HT-29 (cell line): ENCODE results near the gene FHOD3. TPM values are rescaled to one million over a fixed set of nuclear protein-coding genes. Genes with fewer than 3 reads are reported as not detected.
"Not testable (repeated sequence)": the region's sequence is repeated elsewhere in the genome, so short reads cannot be mapped to it uniquely, and the experiment has no call there.

Experiments
- DNase-seq: peaks from one replicate; pipeline ENCODE4 v3.0.0-alpha.2; 2015; ENCODE audit warnings: low spot score
- total RNA-seq: library from RNA; depleted of rRNA; stranded (reverse); fragments of >200 nt; shearing (Covaris generic); gene quantifications from 2 replicates; pipeline ENCODE4 v1.2.3, GENCODE V29; 2014

The FHOD3 gene
- total RNA-seq, 1 experiment from 2014 or later: not detected

- DNase-seq: no peak
Observed at GRCh38 chr18:36693931-36694620, 396.6 kb downstream of the FHOD3 start.

GRCh38 chr18:36695806-36696205, 398.3 kb downstream of the FHOD3 start:
- no peak for DNase-seq

DNA sequence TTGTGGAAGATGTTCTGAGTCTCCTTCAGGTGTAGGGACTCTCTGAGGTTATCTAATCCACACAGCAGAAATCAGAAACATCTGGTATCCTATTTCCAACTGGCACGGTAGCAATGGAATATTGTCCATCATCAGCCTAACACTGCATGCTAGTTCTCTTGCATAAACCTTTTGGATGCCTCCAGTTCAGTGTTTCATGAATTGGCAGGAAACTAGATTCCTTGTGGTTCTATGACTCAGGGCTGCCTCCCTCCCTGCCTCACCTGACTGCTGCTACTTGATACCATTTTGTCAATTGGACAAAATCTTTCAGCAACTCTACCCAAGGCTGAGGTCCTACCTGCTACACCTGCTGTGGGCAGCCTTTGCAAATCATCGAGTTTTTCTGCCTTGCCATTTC, 400.4 kb downstream of the FHOD3 start:
- DNase-seq: no peak

- DNase-seq: no peak
Observed at GRCh38 chr18:36700955-36701354, 403.4 kb downstream of the FHOD3 start.

DNA sequence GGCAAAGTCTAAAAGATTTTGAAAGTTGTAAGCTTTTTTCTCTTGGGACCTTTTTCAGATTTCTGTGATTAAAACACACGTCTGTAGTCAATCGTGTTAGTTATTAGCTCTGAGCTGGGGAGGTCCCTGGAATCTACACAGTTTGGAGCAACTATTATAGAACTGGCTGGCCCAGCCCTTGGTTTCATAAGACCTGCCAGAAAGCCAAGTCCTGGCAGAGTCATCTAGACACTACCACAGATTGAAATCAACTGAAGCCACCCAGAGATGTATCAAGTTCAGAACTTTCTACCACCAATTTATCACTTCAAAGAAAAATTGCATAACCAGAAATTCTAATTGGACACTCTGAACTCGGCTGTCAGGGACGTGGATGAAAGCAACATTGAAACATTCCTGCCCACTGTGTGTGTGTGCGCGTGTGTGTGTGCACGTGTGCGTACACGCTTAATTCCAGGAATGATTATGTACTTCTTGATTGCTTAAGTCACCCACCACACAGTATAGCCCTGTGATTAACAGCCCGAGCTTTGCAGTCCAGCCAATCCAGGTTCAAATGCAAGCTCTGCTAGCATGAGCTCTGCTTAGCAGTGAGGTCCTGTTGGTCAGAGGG, 405.0 kb downstream of the FHOD3 start:
- no peak for DNase-seq

DNA sequence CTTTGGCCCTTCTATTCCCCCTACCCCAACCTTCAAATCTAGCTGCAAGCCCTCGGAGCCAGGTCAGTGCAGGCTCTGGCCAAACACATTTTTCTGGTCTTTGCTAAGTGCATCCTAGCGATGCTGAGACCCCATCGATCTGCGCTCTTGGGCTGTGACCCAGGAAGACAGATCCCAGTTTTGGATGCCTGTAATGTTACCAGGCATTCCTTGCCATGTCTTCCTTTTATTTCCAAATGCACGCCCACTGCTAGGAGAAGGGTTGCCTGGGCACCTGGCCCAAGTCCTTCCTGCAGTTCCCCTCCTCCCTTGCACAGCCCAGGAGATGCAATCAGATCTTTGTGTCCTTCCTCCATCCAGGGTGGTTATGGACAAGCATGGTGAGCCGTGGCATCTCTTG, 406.6 kb downstream of the FHOD3 start:
- DNase-seq: no peak

GRCh38 chr18:36706134-36706881, 408.8 kb downstream of the FHOD3 start:
- DNase-seq: no peak

DNA sequence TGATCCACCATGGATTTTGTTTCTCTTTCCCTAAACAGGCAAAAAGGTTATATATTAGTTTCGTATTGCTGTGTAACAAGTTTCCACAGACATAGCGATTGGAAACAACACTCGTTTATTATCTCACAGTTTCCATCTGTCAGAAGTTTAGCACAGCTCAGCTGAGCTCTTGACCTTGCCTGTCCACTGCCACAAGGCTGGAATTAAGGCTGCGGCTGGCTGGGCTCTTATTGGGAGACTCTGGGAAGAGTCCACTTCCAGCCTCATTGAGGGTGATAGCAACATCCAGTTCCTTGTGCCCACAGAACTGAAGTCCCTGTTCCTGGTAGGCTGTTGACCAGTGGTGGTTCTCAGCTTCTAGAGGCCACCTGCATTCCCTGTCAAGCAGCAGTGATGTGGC, 410.9 kb downstream of the FHOD3 start:
- DNase-seq: no peak

GRCh38 chr18:36709315-36709714, 411.8 kb downstream of the FHOD3 start:
- DNase-seq: no peak

GRCh38 chr18:36711014-36711725, 413.7 kb downstream of the FHOD3 start:
- no peak for DNase-seq

- DNase-seq: no peak
Observed at GRCh38 chr18:36711813-36712444, 414.4 kb downstream of the FHOD3 start.

DNA sequence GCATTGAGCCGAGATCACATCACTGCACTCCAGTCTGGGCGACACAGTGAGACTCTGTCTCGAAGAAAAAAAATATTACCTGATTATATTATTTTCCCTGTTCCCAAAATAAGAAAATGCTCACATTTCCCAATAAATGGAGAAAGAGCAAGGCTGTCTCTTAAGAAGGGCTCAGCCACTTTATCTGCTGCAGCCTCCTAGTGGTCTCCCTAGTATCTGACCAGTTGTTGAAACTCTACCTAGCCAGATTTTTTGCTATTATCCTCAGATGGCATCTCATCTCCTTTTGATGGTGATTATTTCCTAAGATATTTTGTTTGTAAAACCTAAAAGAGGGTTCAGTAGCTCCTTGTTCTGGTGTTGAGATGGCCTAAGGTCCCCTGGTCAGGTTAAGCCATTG, 417.0 kb downstream of the FHOD3 start:
- DNase-seq: no peak

GRCh38 chr18:36717422-36718110, 420.1 kb downstream of the FHOD3 start:
- DNase-seq: no peak

- DNase-seq: no peak
Observed at GRCh38 chr18:36718705-36719328, 421.3 kb downstream of the FHOD3 start.

DNA sequence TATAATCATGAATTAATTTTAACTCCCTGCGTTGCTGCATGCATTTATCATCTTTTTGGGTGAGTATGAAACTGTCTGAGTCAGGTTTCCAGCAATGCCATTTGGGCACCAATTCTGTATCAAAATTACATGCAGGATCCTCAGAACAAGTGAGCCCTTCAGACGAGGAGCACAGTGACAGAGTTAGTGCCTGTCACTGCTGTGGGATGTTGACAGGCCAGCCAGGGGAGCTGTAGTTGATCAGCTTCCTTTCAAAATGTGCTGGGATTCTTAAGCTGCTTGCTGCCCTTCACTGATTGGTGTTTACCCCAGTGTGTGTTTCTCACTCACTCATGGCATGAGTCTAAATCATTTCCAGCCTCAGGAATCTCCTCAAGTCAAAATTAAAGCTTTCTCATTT, 422.1 kb downstream of the FHOD3 start:
- DNase-seq: no peak

DNA sequence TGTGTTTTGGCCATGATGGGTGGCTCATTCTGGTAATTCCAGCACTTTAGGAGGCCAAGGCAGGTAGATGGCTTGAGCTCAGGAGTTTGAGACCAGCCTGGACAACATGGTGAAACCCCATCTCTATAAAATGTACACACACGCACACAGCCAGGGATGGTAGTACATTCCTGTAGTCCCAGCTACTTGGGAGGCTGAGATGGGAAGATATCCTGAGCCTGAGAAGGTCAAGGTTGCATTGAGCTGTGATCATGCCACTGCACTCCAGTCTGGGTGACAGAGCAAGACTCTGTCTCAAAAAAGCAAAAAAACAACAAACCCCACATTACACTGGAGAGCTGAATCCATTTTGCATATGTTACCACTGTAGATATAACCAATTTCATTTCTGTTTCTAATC, 423.8 kb downstream of the FHOD3 start:
- DNase-seq: not testable (repeated sequence)

DNA sequence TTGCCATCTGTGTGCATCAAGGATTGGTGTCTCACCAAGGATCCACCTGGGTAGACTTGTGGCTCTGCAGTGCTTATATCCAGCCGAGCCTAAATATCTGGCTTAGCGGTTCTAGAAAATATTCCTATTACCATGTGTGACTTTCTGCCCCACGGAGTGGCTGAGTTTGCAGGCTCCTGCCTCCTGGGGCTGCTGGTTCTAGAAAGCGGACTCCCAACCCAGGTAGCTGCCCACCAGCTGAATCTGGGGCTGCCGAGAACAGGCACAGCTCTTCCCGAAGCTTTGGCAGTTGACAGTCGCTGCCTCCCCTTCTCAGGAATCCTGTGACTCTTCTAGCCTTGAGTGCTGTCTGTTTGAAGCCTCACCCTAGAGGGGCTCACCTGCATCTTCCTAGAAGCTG, 426.7 kb downstream of the FHOD3 start:
- DNase-seq: no peak

DNA sequence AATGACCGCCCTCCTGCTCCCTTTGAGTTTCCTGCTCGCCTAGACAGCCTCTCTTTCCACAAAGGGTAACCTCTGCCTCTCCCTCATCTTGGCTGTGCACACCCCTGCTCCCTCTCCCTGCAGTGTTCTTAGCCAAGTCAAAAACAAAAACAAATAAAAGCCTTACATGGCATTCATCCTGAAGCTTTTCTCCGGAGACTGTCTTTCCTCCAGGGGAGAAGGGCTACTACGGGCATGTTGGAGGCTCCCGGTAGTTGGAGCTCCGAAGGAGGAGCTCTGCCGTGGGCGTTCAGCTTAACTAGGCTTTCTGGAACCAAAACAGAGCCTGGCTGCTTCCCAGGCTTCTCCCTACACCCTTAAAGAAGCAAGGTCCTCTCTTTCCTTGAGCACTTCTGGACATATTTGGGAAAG, 427.1 kb downstream of the FHOD3 start:
- DNase-seq: no peak

DNA sequence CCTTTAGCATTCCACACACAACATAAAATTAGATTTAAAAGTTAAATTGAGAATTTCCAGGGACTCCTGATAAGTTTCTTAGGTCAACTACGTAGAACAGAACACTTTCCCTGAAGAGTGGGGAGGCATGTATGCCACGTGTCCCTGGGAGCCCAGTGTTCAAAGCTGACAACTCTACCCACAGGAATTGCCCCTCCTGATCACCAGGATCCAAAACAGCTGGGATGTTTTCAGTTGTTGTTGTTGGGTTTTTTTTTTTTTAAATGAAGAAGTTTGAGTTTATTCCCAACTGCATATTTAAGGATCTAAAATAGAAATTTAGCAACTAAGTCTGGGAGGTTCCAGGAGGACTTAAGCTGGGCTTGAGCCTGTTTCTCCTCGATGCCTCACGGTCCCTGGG, 430.8 kb downstream of the FHOD3 start:
- no peak for DNase-seq

DNA sequence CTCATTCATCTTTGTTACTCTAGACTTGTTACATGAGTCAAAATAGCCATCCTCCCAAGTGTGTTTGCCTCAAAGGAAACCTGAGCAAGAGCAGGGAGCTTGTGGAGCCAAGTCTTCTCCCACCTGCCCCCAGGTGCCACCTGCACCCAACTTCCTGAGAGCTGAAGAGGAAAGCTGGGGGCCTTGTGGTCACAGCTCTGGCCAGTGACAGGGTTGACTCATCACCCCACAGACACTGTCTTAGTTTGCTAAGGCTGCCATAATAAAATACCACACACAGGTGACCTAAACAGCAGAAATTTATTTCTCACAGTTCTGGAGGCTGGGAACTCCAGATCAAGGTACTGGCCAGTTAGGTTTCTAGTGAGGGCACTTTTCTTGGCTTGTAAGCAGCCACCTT, 431.7 kb downstream of the FHOD3 start:
- DNase-seq: no peak

DNA sequence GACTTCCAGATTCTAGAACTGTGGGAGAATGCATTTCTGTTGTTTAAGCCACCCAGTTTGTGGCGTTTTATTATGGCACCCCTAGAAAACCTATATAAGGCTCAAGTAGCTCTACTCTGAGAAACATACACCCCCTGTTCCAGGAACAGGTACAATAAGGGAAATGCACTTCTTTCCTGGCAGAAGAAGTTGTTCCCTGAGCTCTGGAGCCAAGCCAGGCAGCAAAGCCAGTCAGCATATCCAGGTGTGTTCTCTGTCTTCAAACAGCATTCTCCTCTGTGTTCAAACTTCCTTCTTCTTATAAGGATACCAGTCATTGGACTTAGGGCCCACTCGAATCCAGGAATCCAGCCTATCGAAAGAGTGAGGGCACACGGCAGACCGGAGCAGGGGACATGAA, 434.8 kb downstream of the FHOD3 start:
- DNase-seq: no peak
